Activated gamma-delta T cell treated with anti-CD3 and anti-CD28 coated beads, Interleukin-2, amount 50 U/mL, for 16 hours (primary cell): ENCODE results near the gene MCEE.

Experiments
- DNase-seq: peaks from one replicate; pipeline ENCODE4 v3.0.0-alpha.2; 2020; ENCODE audit warnings: low read depth

The MCEE gene

GRCh38 chr2:71082402-71083252 is 47.4 kb downstream of the MCEE start:
- peak; percentile 33 for DNase-seq

GRCh38 chr2:71078624-71079023 is 51.4 kb downstream of the MCEE start:
- DNase-seq = no peak

GRCh38 chr2:71074893-71075395 is 55.1 kb downstream of the MCEE start:
- no peak for DNase-seq

GRCh38 chr2:71073475-71073874 is 56.6 kb downstream of the MCEE start:
- no peak for DNase-seq

- no peak for DNase-seq
Measured at GRCh38 chr2:71072492-71072891, 57.5 kb downstream of the MCEE start.

- DNase-seq = peak; percentile 37
Measured at GRCh38 chr2:71071681-71072398, 58.2 kb downstream of the MCEE start.

GRCh38 chr2:71070294-71071093 is 59.5 kb downstream of the MCEE start:
- DNase-seq = no peak

- no peak for DNase-seq
Measured at GRCh38 chr2:71069376-71069775, 60.7 kb downstream of the MCEE start.

GRCh38 chr2:71068218-71069035 is 61.6 kb downstream of the MCEE start, which contains the start of gene NAGK:
NAGK (plus strand) TSS chr2:71068648; CDS start chr2:71068684, 36 bp downstream.
- DNase-seq = peak; percentile 94

- no peak for DNase-seq
Measured at GRCh38 chr2:71067567-71068217, 62.3 kb downstream of the MCEE start.

- DNase-seq = no peak
Measured at GRCh38 chr2:71066856-71067255, 63.2 kb downstream of the MCEE start.

- DNase-seq = no peak
Measured at GRCh38 chr2:71064754-71065621, 65.0 kb downstream of the MCEE start.

- DNase-seq = no peak
Measured at GRCh38 chr2:71064110-71064611, 65.9 kb downstream of the MCEE start.

- DNase-seq = no peak
Measured at GRCh38 chr2:71063216-71063615, 66.8 kb downstream of the MCEE start.

GRCh38 chr2:71060871-71061270 is 69.2 kb downstream of the MCEE start:
- no peak for DNase-seq

GRCh38 chr2:71060211-71060610 is 69.8 kb downstream of the MCEE start:
- no peak for DNase-seq
